Glomerular endothelial cell (primary cell): Measurements from ENCODE around the gene TNFAIP1. TPM values are rescaled to one million over a fixed set of nuclear protein-coding genes. Genes with fewer than 3 reads are reported as not detected.

Source experiments
- DNase-seq: peaks from one replicate; pipeline ENCODE4 v3.0.0-alpha.2; 2011; ENCODE audit warnings: low read depth, low spot score; ENCODE audit errors: extremely low read depth
- total RNA-seq: library from RNA; depleted of rRNA; stranded (reverse); fragments of >200 nt; gene quantifications from 2 replicates; pipeline ENCODE4 v1.2.3, GENCODE V29; 2015

TNFAIP1 gene
- total RNA-seq, 1 donor from 2014 or later, result 120 TPM

GRCh38 chr17:28369684-28370034 is 34.1 kb downstream of the TNFAIP1 start:
- DNase-seq, result no peak

GRCh38 chr17:28370035-28370743 is 34.6 kb downstream of the TNFAIP1 start, which contains the start of gene VTN:
Gene VTN (minus strand): TSS chr17:28370307. CDS start chr17:28370203, 104 bp downstream.
- no peak for DNase-seq

- no peak for DNase-seq
Observed at GRCh38 chr17:28370744-28371103, 35.2 kb downstream of the TNFAIP1 start.

GRCh38 chr17:28371245-28372202 is 36.0 kb downstream of the TNFAIP1 start, which contains the start of gene SARM1:
Gene SARM1 (plus strand): TSS chr17:28371694. CDS start chr17:28372033, 339 bp downstream.
- no peak for DNase-seq

- no peak for DNase-seq
Observed at GRCh38 chr17:28372203-28372944, 36.8 kb downstream of the TNFAIP1 start.

GRCh38 chr17:28372945-28373274 is 37.3 kb downstream of the TNFAIP1 start:
- no peak for DNase-seq

- DNase-seq, result no peak
Observed at GRCh38 chr17:28379814-28380801, 44.5 kb downstream of the TNFAIP1 start.

GRCh38 chr17:28381141-28381825 is 45.7 kb downstream of the TNFAIP1 start:
- no peak for DNase-seq

GRCh38 chr17:28384281-28385036 is 48.9 kb downstream of the TNFAIP1 start:
- DNase-seq, result no peak

- no peak for DNase-seq
Observed at GRCh38 chr17:28385037-28385400, 49.5 kb downstream of the TNFAIP1 start.

- DNase-seq, result no peak
Observed at GRCh38 chr17:28385406-28385805, 49.8 kb downstream of the TNFAIP1 start.

GRCh38 chr17:28386391-28386790 is 50.8 kb downstream of the TNFAIP1 start:
- no peak for DNase-seq

GRCh38 chr17:28388106-28388505 is 52.5 kb downstream of the TNFAIP1 start:
- DNase-seq, result no peak

GRCh38 chr17:28390141-28390540 is 54.6 kb downstream of the TNFAIP1 start:
- DNase-seq, result no peak

- no peak for DNase-seq
Observed at GRCh38 chr17:28390563-28390962, 55.0 kb downstream of the TNFAIP1 start.

GRCh38 chr17:28390984-28391383 is 55.4 kb downstream of the TNFAIP1 start:
- no peak for DNase-seq

GRCh38 chr17:28391401-28391800 is 55.8 kb downstream of the TNFAIP1 start:
- DNase-seq, result no peak

- DNase-seq, result no peak
Observed at GRCh38 chr17:28392491-28392890, 56.9 kb downstream of the TNFAIP1 start.
